ENCODE results near the gene PPP1R1B. TPM values are rescaled to one million over a fixed set of nuclear protein-coding genes. Genes with fewer than 3 reads are reported as not detected.

PPP1R1B gene
- total RNA-seq, 1 donor from 2014 or later = not detected

- no peak for DNase-seq (ENCODE audit: low read depth)
- no peaks in the 10 kb centered on the region for H3K36me3 ChIP-seq (ENCODE audit: control insufficient read depth, insufficient read depth, low read length)
- TF ChIP-seq CTCF (IDR thresholded peaks at IDR 0.05; ENCODE audit: insufficient read depth, low read length, poor library complexity, severe bottlenecking) = no peak
- peaks cover 87% of the 10 kb centered on the region for H3K27me3 ChIP-seq (ENCODE audit: control insufficient read depth, insufficient read depth, low read length)
- no peak overlapping the region for H3K4me3 ChIP-seq (ENCODE audit: low read depth, low read length)
Measured at GRCh38 chr17:39607057-39607850, 19.5 kb upstream of the PPP1R1B start.

- H3K4me3 ChIP-seq (ENCODE audit: low read depth, low read length) = no peak within 1 kb of the TSS
- H3K36me3 ChIP-seq (ENCODE audit: control insufficient read depth, insufficient read depth, low read length) = no peaks in the 10 kb centered on the region
- H3K27me3 ChIP-seq (ENCODE audit: control insufficient read depth, insufficient read depth, low read length) = peaks cover 87% of the 10 kb centered on the region
- no peak for DNase-seq (ENCODE audit: low read depth)
- no peak for TF ChIP-seq CTCF (IDR thresholded peaks at IDR 0.05; ENCODE audit: insufficient read depth, low read length, poor library complexity, severe bottlenecking)
Measured at GRCh38 chr17:39607851-39608130, 19.0 kb upstream of the PPP1R1B start, which contains the start of gene NEUROD2. Gene NEUROD2 (minus strand): TSS chr17:39607920. CDS start chr17:39606599, 1,321 bp downstream.

GRCh38 chr17:39608142-39608981, 18.4 kb upstream of the PPP1R1B start:
- H3K36me3 ChIP-seq (ENCODE audit: control insufficient read depth, insufficient read depth, low read length) = no peaks in the 10 kb centered on the region
- no peak overlapping the region for H3K4me3 ChIP-seq (ENCODE audit: low read depth, low read length)
- peaks cover 84% of the 10 kb centered on the region for H3K27me3 ChIP-seq (ENCODE audit: control insufficient read depth, insufficient read depth, low read length)
- no peak for DNase-seq (ENCODE audit: low read depth)
- TF ChIP-seq CTCF (IDR thresholded peaks at IDR 0.05; ENCODE audit: insufficient read depth, low read length, poor library complexity, severe bottlenecking) = no peak

GRCh38 chr17:39609416-39610025, 17.2 kb upstream of the PPP1R1B start:
- no peak for DNase-seq (ENCODE audit: low read depth)
- Histone ChIP-seq H3K4me3 (ENCODE audit: low read depth, low read length) (no peak overlapping the region), H3K36me3 (ENCODE audit: control insufficient read depth, insufficient read depth, low read length) (no peaks in the 10 kb centered on the region), H3K27me3 (ENCODE audit: control insufficient read depth, insufficient read depth, low read length) (peaks cover 79% of the 10 kb centered on the region)
- TF ChIP-seq CTCF (IDR thresholded peaks at IDR 0.05; ENCODE audit: insufficient read depth, low read length, poor library complexity, severe bottlenecking) = no peak

GRCh38 chr17:39611401-39612112, 15.2 kb upstream of the PPP1R1B start:
- TF ChIP-seq CTCF (IDR thresholded peaks at IDR 0.05; ENCODE audit: insufficient read depth, low read length, poor library complexity, severe bottlenecking) = no peak
- no peak for DNase-seq (ENCODE audit: low read depth)
- peaks cover 71% of the 10 kb centered on the region for H3K27me3 ChIP-seq (ENCODE audit: control insufficient read depth, insufficient read depth, low read length)
- H3K4me3 ChIP-seq (ENCODE audit: low read depth, low read length) = no peak overlapping the region
- no peaks in the 10 kb centered on the region for H3K36me3 ChIP-seq (ENCODE audit: control insufficient read depth, insufficient read depth, low read length)
